H9 (cell line): ENCODE measurements around the gene BAAT. TPM values are rescaled to one million over a fixed set of nuclear protein-coding genes. Genes with fewer than 3 reads are reported as not detected.

Experiments
- DNase-seq: peaks from one replicate; pipeline ENCODE4 v3.0.0-alpha.2; 2017
- H2AFZ ChIP-seq: one replicate; pipeline ENCODE4 v1.6.1; 2013; ENCODE audit warnings: mild to moderate bottlenecking, low read length, control low read depth, moderate library complexity
- H2AK5ac ChIP-seq: 2 replicates; pipeline ENCODE4 v1.6.1; 2013; ENCODE audit warnings: low read length, control low read depth, mixed read lengths; ENCODE audit not compliant: insufficient read length
- H2BK120ac ChIP-seq: one replicate; pipeline ENCODE4 v1.6.1; 2013; ENCODE audit warnings: low read depth, mild to moderate bottlenecking, low read length, control low read depth, inconsistent platforms; ENCODE audit not compliant: poor library complexity, severe bottlenecking
- H2BK12ac ChIP-seq: 2 replicates; pipeline ENCODE4 v1.6.1; 2013; ENCODE audit warnings: low read length, control low read depth, mixed read lengths, low read depth; ENCODE audit not compliant: insufficient read length
- H2BK15ac ChIP-seq: 2 replicates; pipeline ENCODE4 v1.6.1; 2013; ENCODE audit warnings: low read depth, low read length, control low read depth
- H2BK20ac ChIP-seq: one replicate; pipeline ENCODE4 v1.6.1; 2013; ENCODE audit warnings: low read depth, mild to moderate bottlenecking, low read length, control low read depth, inconsistent platforms; ENCODE audit not compliant: poor library complexity, severe bottlenecking
- H2BK5ac ChIP-seq: 2 replicates; pipeline ENCODE4 v1.6.1; 2013; ENCODE audit warnings: low read length, control low read depth, mixed read lengths; ENCODE audit not compliant: insufficient read length
- H3K14ac ChIP-seq: 2 replicates; pipeline ENCODE4 v1.6.1; 2013; ENCODE audit warnings: low read length, control low read depth; ENCODE audit not compliant: insufficient read depth
- H3K18ac ChIP-seq: 2 replicates; pipeline ENCODE4 v1.6.1; 2013; ENCODE audit warnings: low read depth, mild to moderate bottlenecking, mixed read lengths, low read length, control low read depth; ENCODE audit not compliant: insufficient read length
- H3K23ac ChIP-seq: 2 replicates; pipeline ENCODE4 v1.6.1; 2013; ENCODE audit warnings: low read length, control low read depth, mixed read lengths, low read depth; ENCODE audit not compliant: insufficient read length
- H3K23me2 ChIP-seq: 2 replicates; pipeline ENCODE4 v1.6.1; 2013; ENCODE audit warnings: low read depth, mild to moderate bottlenecking, mixed read lengths, low read length, control low read depth; ENCODE audit not compliant: insufficient read length, poor library complexity, severe bottlenecking
- H3K27ac ChIP-seq: 2 replicates; pipeline ENCODE4 v1.5.1; 2013; ENCODE audit warnings: low read length, control low read depth, mixed read lengths, low read depth; ENCODE audit not compliant: insufficient read length
- H3K27me3 ChIP-seq: 2 replicates; pipeline ENCODE4 v1.6.1; 2013; ENCODE audit warnings: low read length, control low read depth, inconsistent platforms; ENCODE audit not compliant: insufficient read depth
- H3K4ac ChIP-seq: 2 replicates; pipeline ENCODE4 v1.6.1; 2013; ENCODE audit warnings: low read depth, mild to moderate bottlenecking, control low read depth, inconsistent platforms, low read length, moderate library complexity
- H3K4me1 ChIP-seq: 2 replicates; pipeline ENCODE4 v1.6.1; 2013; ENCODE audit warnings: low read length, control low read depth, inconsistent platforms; ENCODE audit not compliant: insufficient read depth
- H3K4me2 ChIP-seq: 2 replicates; pipeline ENCODE4 v1.6.1; 2013; ENCODE audit warnings: low read length, control low read depth, mixed read lengths; ENCODE audit not compliant: insufficient read length, insufficient read depth
- H3K56ac ChIP-seq: 2 replicates; pipeline ENCODE4 v1.6.1; 2013; ENCODE audit warnings: low read depth, mild to moderate bottlenecking, mixed read lengths, low read length, control low read depth; ENCODE audit not compliant: insufficient read length
- H3K79me1 ChIP-seq: 2 replicates; pipeline ENCODE4 v1.6.1; 2013; ENCODE audit warnings: low read depth, mild to moderate bottlenecking, moderate library complexity, low read length, control low read depth, inconsistent platforms; ENCODE audit not compliant: insufficient read depth, poor library complexity, severe bottlenecking
- H3K79me2 ChIP-seq: 2 replicates; pipeline ENCODE4 v1.6.1; 2013; ENCODE audit warnings: low read length, control low read depth, inconsistent platforms; ENCODE audit not compliant: insufficient read depth
- H3K9ac ChIP-seq: 2 replicates; pipeline ENCODE4 v1.6.1; 2013; ENCODE audit warnings: low read length, control low read depth, mixed read lengths; ENCODE audit not compliant: insufficient read length; ENCODE audit errors: extremely low read depth
- H3K9me3 ChIP-seq: one replicate; pipeline ENCODE4 v1.6.1; 2013; ENCODE audit warnings: low read depth, low read length, inconsistent platforms; ENCODE audit not compliant: control insufficient read depth
- H3T11ph ChIP-seq: one replicate; pipeline ENCODE4 v1.6.1; 2013; ENCODE audit warnings: mild to moderate bottlenecking, low read length, control low read depth, inconsistent platforms
- H4K20me1 ChIP-seq: one replicate; pipeline ENCODE4 v1.6.1; 2013; ENCODE audit not compliant: control insufficient read depth, insufficient read length, insufficient read depth
- H4K5ac ChIP-seq: 2 replicates; pipeline ENCODE4 v1.6.1; 2013; ENCODE audit warnings: low read depth, mild to moderate bottlenecking, mixed read lengths, low read length, control low read depth; ENCODE audit not compliant: insufficient read length
- H4K8ac ChIP-seq: replicated peaks from 2 replicates; pipeline ENCODE4 v1.6.1; 2013; ENCODE audit warnings: low read length, control low read depth, mixed read lengths, low read depth; ENCODE audit not compliant: insufficient read length
- H4K91ac ChIP-seq: 2 replicates; pipeline ENCODE4 v1.6.1; 2013; ENCODE audit warnings: low read depth, mild to moderate bottlenecking, moderate library complexity, mixed read lengths, low read length, control low read depth; ENCODE audit not compliant: insufficient read length
- H3K27ac Mint-ChIP-seq, 3 experiments: 2 replicates in 2 of 3; 3 replicates in 1 of 3; pipeline ENCODE4 v1.8.0; 2020 to 2021; ENCODE audit warnings: mixed read lengths in 3 of 3, mild to moderate bottlenecking in 1 of 3, moderate library complexity in 1 of 3
- H3K27me3 Mint-ChIP-seq: 2 replicates; pipeline ENCODE4 v1.8.0; 2021; ENCODE audit warnings: low read depth, mild to moderate bottlenecking, moderate library complexity, mixed read lengths
- H3K36me3 Mint-ChIP-seq, 3 experiments: 2 replicates in 2 of 3; 3 replicates in 1 of 3; pipeline ENCODE4 v1.8.0; 2020 to 2021; ENCODE audit warnings: low read depth in 3 of 3, mixed read lengths in 3 of 3; ENCODE audit not compliant: insufficient read depth in 1 of 3
- H3K4me1 Mint-ChIP-seq, 2 experiments: 2 replicates each; pipeline ENCODE4 v1.8.0; 2020; ENCODE audit warnings: mixed read lengths in 2 of 2
- H3K4me3 Mint-ChIP-seq, 2 experiments: 2 replicates in 1 of 2; 3 replicates in 1 of 2; pipeline ENCODE4 v1.8.0; 2020 to 2021; ENCODE audit warnings: mild to moderate bottlenecking in 2 of 2, mixed read lengths in 2 of 2, moderate library complexity in 1 of 2
- H3K9me3 Mint-ChIP-seq, 2 experiments: 2 replicates in 1 of 2; 3 replicates in 1 of 2; pipeline ENCODE4 v1.8.0; 2020; ENCODE audit warnings: mild to moderate bottlenecking in 2 of 2, mixed read lengths in 2 of 2, moderate library complexity in 1 of 2
- CTCF ChIP-seq: fragments of 200-600 bp; sonication (generic); conservative IDR thresholded peaks from 3 replicates; pipeline ENCODE4 v1.8.0; 2021; ENCODE audit warnings: antibody characterized with exemption, mild to moderate bottlenecking
- WGBS: extraction: QIAGEN DNeasy Blood & Tissue Kit; methylation state at CpG from one replicate; pipeline ENCODE4 v1.1.7; 2013; ENCODE audit warnings: missing lambda C conversion rate, low lambda C conversion rate, mixed read lengths; ENCODE audit not compliant: insufficient read length; ENCODE audit errors: extremely low coverage; 5-methylcytosine and 5-hydroxymethylcytosine counted together
- total RNA-seq: library from RNA; stranded (reverse); gene quantifications from 2 replicates; pipeline ENCODE4 v1.2.1, GENCODE V29; 2021

Gene BAAT
- total RNA-seq, 1 experiment from 2014 or later, result 0.09 TPM

GRCh38 chr9:101393135-101393534 lies 8.3 kb upstream of the BAAT start:
- Histone ChIP-seq H2BK20ac (no peak overlapping the region), H3K56ac (no peak overlapping the region), H4K20me1 (no peaks in the 10 kb centered on the region), H3K79me1 (peaks cover 3% of the 10 kb centered on the region), H3K23ac (no peak overlapping the region), H3K79me2 (peaks cover 38% of the 10 kb centered on the region; the same call in 1 of the 2 replicates), H3K18ac (no peak overlapping the region), H2AK5ac (no peak overlapping the region), H4K8ac (no peak overlapping the region), H2BK5ac (no peak overlapping the region), H3K27me3 (no peaks in the 10 kb centered on the region), H2BK120ac (no peak overlapping the region), H3K9me3 (no peaks in the 10 kb centered on the region), H3K4me1 (no peaks in the 10 kb centered on the region), H3K4ac (no peak overlapping the region), H2BK15ac (no peak overlapping the region), H3K9ac (no peak overlapping the region), H4K91ac (no peak overlapping the region), H3K27ac (no peak overlapping the region), H2BK12ac (no peak overlapping the region), H3K4me2 (no peak overlapping the region), H3K14ac (no peak overlapping the region), H3K23me2 (no peaks in the 10 kb centered on the region), H2AFZ (no peak overlapping the region), H4K5ac (no peak overlapping the region), H3T11ph (no peak overlapping the region)
- Mint-ChIP-seq H3K27me3 (no peaks in the 10 kb centered on the region), H3K36me3 (peaks cover 62 to 83% (median 82%) of the 10 kb centered on the region in 3 experiments), H3K4me1 (peaks cover 5 to 16% of the 10 kb centered on the region in 2 experiments; a peak in 3 of 4 replicates), H3K9me3 (peaks cover 24 to 42% of the 10 kb centered on the region in 2 experiments), H3K27ac (no peak overlapping the region), H3K4me3 (no peak overlapping the region)
- DNase-seq, result no peak
- TF ChIP-seq CTCF, result no peak
- no CpG with 5 or more reads among the region's 3 CpGs for WGBS
